ENCODE results near the gene ANKS1A. TPM values are rescaled to one million over a fixed set of nuclear protein-coding genes. Genes with fewer than 3 reads are reported as not detected.

The ANKS1A gene
- total RNA-seq, 1 donor from 2014 or later, result 10.2 TPM

GRCh38 chr6:34955442-34955841 is 66.4 kb downstream of the ANKS1A start:
- no peak for DNase-seq (ENCODE audit: low read depth, low spot score)

GRCh38 chr6:34957231-34957783 is 68.3 kb downstream of the ANKS1A start:
- no peak for DNase-seq (ENCODE audit: low read depth, low spot score)

GRCh38 chr6:34958734-34959133 is 69.7 kb downstream of the ANKS1A start:
- no peak for DNase-seq (ENCODE audit: low read depth, low spot score)

- no peak for DNase-seq (ENCODE audit: low read depth, low spot score)
Observed at GRCh38 chr6:34959224-34959623, 70.2 kb downstream of the ANKS1A start.

- DNase-seq (ENCODE audit: low read depth, low spot score), result no peak
Observed at GRCh38 chr6:34961082-34961481, 72.0 kb downstream of the ANKS1A start.

GRCh38 chr6:34961574-34961973 is 72.5 kb downstream of the ANKS1A start:
- DNase-seq (ENCODE audit: low read depth, low spot score), result no peak

GRCh38 chr6:34964564-34964963 is 75.5 kb downstream of the ANKS1A start:
- no peak for DNase-seq (ENCODE audit: low read depth, low spot score)

- DNase-seq (ENCODE audit: low read depth, low spot score), result no peak
Observed at GRCh38 chr6:34967461-34967860, 78.4 kb downstream of the ANKS1A start.

GRCh38 chr6:34969662-34970265 is 80.7 kb downstream of the ANKS1A start:
- DNase-seq (ENCODE audit: low read depth, low spot score), result no peak

- no peak for DNase-seq (ENCODE audit: low read depth, low spot score)
Observed at GRCh38 chr6:34970488-34970887, 81.4 kb downstream of the ANKS1A start.

GRCh38 chr6:34970957-34971356 is 81.9 kb downstream of the ANKS1A start:
- no peak for DNase-seq (ENCODE audit: low read depth, low spot score)

- DNase-seq (ENCODE audit: low read depth, low spot score), result no peak
Observed at GRCh38 chr6:34973547-34974248, 84.6 kb downstream of the ANKS1A start.

- DNase-seq (ENCODE audit: low read depth, low spot score), result no peak
Observed at GRCh38 chr6:34974249-34974642, 85.2 kb downstream of the ANKS1A start.

- DNase-seq (ENCODE audit: low read depth, low spot score), result no peak
Observed at GRCh38 chr6:34976239-34976638, 87.2 kb downstream of the ANKS1A start.

- no peak for DNase-seq (ENCODE audit: low read depth, low spot score)
Observed at GRCh38 chr6:34979218-34979617, 90.2 kb downstream of the ANKS1A start.

GRCh38 chr6:34979994-34980393 is 90.9 kb downstream of the ANKS1A start:
- no peak for DNase-seq (ENCODE audit: low read depth, low spot score)

GRCh38 chr6:34981366-34981765 is 92.3 kb downstream of the ANKS1A start:
- no peak for DNase-seq (ENCODE audit: low read depth, low spot score)

GRCh38 chr6:34981951-34982350 is 92.9 kb downstream of the ANKS1A start:
- DNase-seq (ENCODE audit: low read depth, low spot score), result no peak

GRCh38 chr6:34982424-34982852 is 93.4 kb downstream of the ANKS1A start:
- no peak for DNase-seq (ENCODE audit: low read depth, low spot score)

- DNase-seq (ENCODE audit: low read depth, low spot score), result no peak
Observed at GRCh38 chr6:34984416-34984815, 95.4 kb downstream of the ANKS1A start.

- no peak for DNase-seq (ENCODE audit: low read depth, low spot score)
Observed at GRCh38 chr6:34985236-34985635, 96.2 kb downstream of the ANKS1A start.

GRCh38 chr6:34986845-34987246 is 97.8 kb downstream of the ANKS1A start:
- DNase-seq (ENCODE audit: low read depth, low spot score), result peak; percentile 75

- no peak for DNase-seq (ENCODE audit: low read depth, low spot score)
Observed at GRCh38 chr6:34987506-34987905, 98.5 kb downstream of the ANKS1A start.
